ENCODE results near the gene LRRC4C.

The LRRC4C gene

DNA sequence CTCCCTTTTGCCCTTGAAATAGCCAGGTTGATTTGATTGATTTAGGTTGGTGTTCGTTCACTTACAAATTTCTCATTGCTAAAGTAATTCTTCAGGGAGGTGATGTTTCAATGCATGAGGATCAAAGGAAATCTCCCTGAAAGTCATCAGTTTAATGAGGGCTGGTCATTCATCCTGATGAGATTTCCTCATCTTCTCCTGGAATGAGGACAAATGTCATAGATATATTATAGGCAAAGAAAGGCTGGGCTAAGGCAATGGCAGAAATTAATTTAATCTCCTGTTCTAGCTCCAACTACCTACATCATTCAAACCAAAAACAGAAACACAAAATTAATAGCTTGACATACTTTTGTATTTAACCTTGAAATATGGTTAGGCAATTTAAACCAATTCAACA is 1052.1 kb downstream of the LRRC4C start:
- TF ChIP-seq, protein P1, sequence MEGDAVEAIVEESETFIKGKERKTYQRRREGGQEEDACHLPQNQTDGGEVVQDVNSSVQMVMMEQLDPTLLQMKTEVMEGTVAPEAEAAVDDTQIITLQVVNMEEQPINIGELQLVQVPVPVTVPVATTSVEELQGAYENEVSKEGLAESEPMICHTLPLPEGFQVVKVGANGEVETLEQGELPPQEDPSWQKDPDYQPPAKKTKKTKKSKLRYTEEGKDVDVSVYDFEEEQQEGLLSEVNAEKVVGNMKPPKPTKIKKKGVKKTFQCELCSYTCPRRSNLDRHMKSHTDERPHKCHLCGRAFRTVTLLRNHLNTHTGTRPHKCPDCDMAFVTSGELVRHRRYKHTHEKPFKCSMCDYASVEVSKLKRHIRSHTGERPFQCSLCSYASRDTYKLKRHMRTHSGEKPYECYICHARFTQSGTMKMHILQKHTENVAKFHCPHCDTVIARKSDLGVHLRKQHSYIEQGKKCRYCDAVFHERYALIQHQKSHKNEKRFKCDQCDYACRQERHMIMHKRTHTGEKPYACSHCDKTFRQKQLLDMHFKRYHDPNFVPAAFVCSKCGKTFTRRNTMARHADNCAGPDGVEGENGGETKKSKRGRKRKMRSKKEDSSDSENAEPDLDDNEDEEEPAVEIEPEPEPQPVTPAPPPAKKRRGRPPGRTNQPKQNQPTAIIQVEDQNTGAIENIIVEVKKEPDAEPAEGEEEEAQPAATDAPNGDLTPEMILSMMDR (conservative IDR thresholded peaks at IDR 0.05; ENCODE audit: low read depth) = no peak
- CTCF ChIA-PET = interaction anchor here (1.2 kb wide), 1 partner anchor 10 kb away, joined by 5 read pairs; no protein-coding TSS in a partner anchor
- no peak for DNase-seq (ENCODE audit: low spot score)
- POLR2A ChIA-PET (ENCODE audit: low non-redundant PET) = no interaction called here
- H3K27ac ChIP-seq = no peak overlapping the region

DNA sequence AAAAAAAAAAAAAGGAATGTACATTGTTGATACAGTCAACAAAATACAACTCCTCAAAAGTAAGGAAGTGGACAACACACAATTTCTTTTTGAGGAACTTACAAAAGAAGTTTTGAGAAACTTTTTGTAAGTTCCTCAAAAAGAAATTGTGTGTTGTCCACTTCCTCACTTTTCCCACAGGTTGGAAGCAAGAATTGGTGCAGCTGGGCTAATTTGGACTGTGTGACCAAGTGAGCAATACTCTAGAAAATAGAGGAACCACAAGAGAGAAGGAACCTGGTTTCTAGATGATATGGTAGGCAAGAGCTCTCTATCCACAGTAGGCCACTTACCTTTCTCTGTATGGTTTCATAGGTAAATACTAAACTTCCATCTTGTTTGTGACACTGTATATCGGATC is 1053.8 kb downstream of the LRRC4C start:
- ChIA-PET CTCF (interaction anchor here (0.6 to 1.7 kb wide), 4 partner anchors 16 to 395 kb away, joined by 3 to 4 read pairs (median 3); no protein-coding TSS in a partner anchor), POLR2A (ENCODE audit: low non-redundant PET) (no interaction called here)
- TF ChIP-seq, protein P1 (conservative IDR thresholded peaks at IDR 0.05; ENCODE audit: low read depth) = no peak
- DNase-seq (ENCODE audit: low spot score) = no peak
- no peak overlapping the region for H3K27ac ChIP-seq

DNA sequence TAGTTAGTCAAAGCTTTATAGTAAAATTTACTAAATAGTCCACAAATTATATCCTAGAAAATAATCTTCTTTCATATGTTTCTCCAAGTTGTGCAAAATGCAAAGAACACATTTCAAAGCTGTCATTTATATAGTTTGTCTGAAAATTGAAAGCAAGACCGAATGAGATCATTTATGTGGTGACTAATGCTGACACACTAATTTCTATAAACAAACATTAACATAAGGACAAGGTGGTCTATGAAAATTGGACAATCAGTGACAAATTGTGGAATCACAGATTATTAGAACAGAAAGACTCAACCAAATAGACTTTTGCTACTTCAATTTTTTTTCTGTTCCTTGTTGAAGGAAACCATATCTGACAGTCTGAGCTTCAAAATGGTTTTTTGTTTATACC is 1056.1 kb downstream of the LRRC4C start:
- TF ChIP-seq, protein P1 (conservative IDR thresholded peaks at IDR 0.05; ENCODE audit: low read depth) = no peak
- ChIA-PET POLR2A (ENCODE audit: low non-redundant PET) (no interaction called here), CTCF (no interaction called here)
- DNase-seq (ENCODE audit: low spot score) = no peak
- H3K27ac ChIP-seq = no peak overlapping the region

DNA sequence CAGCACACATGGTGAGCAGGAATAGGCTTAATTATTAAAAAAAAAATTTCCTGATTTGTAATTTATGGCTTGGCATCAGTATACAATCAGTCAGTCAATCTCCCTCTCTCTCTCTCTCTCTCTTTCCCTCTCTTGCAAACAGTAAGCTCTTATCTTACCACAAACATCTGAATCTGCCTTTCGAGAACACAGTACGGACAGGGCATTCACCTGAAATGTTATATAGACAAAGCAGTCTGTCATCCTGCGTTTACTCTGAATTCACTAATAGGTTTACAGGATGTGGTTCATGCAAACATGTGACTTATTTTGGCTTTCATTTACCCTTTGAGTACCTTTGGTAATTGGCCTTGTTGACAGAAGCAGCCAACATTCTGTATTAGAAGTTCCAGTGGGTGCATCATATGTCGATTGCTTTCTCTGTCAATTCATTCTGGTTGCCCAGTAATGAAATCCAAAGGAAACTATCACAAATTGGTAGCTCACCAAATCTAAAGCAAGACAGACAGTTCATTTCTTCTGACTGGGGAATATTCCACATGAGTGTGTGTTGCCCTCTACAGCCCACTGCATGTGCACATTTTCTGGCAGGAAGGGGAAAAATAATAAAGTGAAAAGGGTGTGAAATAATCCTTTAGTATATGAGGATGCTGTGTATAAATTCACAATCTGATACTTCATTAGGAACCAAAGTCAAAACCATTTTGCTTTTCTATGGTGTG is 1058.2 kb downstream of the LRRC4C start:
- TF ChIP-seq, protein P1 (conservative IDR thresholded peaks at IDR 0.05; ENCODE audit: low read depth) = no peak

DNA sequence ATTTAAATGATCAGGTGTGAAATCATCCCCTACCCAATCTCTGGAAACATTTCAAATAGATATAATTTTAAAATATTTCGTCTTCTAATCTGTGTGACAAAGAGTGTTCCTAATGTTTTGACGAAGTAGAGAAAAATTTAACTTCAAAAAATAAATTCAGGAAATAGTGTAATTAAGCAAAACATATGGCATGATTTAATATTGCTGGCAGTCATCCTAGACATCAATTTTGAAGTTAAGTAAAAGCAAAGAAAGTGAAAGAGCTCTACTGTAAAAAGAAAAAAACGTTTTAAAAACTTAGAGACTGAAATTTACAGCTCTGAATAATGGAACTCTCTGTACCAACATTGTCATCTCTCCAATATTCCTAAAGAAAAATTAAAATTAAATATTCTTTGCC is 1062.3 kb downstream of the LRRC4C start:
- H3K27ac ChIP-seq = no peak overlapping the region
- ChIA-PET POLR2A (ENCODE audit: low non-redundant PET) (no interaction called here), CTCF (interaction anchor here (1.1 to 1.6 kb wide), 2 partner anchors 10 to 38 kb away, joined by 3 to 5 read pairs; no protein-coding TSS in a partner anchor)
- no peak for DNase-seq (ENCODE audit: low spot score)
- TF ChIP-seq, protein P1 (conservative IDR thresholded peaks at IDR 0.05; ENCODE audit: low read depth) = no peak

More for the DNA sequence above, 1058.2 kb downstream of the LRRC4C start:
- no peak overlapping the region for H3K27ac ChIP-seq
- ChIA-PET CTCF (interaction anchor here (0.6 kb wide), 1 partner anchor 42 kb away, joined by 3 read pairs; no protein-coding TSS in a partner anchor), POLR2A (ENCODE audit: low non-redundant PET) (no interaction called here)
- DNase-seq (ENCODE audit: low spot score) = no peak

DNA sequence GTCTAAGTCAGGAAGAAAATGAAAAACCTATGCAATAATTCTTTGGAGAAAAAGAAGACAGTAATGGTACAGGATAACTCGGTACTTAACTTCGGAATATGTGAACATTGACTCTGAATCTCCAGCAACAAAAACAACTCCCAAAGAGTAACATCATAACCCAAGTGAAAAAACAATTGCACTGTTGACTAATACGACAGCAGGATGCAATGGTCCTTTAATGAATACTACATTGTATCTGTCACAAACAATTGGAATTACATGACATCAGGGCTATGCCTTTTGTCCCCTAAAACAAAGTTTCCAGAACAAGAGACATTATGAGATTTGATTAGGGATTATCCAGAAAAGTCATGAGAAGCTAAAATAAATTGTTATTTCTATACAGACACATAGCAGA is 1065.9 kb downstream of the LRRC4C start:
- CTCF ChIA-PET = interaction anchor here (0.6 kb wide), 1 partner anchor 76 kb away, joined by 3 read pairs; no protein-coding TSS in a partner anchor
- H3K27ac ChIP-seq = no peak overlapping the region
- DNase-seq (ENCODE audit: low spot score) = no peak
- TF ChIP-seq, protein P1 (conservative IDR thresholded peaks at IDR 0.05; ENCODE audit: low read depth) = no peak
- POLR2A ChIA-PET (ENCODE audit: low non-redundant PET) = no interaction called here
